ENCODE data around the gene ST3GAL5. TPM values are rescaled to one million over a fixed set of nuclear protein-coding genes. Genes with fewer than 3 reads are reported as not detected.

ST3GAL5 gene
- total and polyA plus RNA-seq, 2 of the 8 experiments (the other 6 are each of a cell fraction or from before 2014, with no cell fraction given) = 1.9 to 4.5 TPM

DNA sequence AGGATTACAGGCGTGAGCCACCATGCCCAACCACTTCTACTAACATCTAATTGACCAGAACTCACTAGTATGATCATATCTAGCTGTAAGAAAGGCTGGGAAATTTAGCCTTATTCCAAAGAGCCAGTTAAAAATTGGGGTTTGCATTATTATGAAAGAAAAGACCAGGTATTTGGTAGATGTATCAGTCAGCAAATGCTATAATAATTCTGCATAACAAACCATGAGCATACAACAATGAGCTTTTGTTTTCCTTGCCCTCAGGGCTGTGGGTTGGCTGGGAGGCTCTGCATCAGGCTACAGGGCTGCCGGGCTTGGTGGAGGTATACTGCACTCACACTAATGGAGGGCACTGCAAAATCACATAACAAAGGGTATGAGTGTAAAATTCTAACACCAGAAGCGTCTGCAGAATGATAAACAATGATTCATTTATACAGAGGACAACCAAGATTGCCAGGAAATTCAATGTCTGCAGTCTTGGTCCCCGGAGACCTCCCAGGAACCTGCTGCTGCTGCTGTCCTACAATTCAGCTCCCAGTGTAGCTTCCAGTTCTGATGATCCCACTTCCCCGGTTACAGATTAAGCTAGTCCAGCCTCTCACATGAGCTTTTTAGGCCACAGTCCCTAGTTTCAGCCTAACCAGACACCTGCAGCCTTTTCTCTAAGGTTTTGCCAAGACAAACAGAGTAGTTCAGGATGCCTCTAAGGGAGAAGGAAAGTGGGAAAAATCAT lies 32.2 kb upstream of the ST3GAL5 start (continued):
- TF ChIP-seq KDM1A (IDR thresholded peaks at IDR 0.05; ENCODE audit: borderline replicate concordance, low read length) (no peak), ASH2L (IDR thresholded peaks at IDR 0.05; ENCODE audit: low read length) (no peak), JUND (IDR thresholded peaks at IDR 0.05; ENCODE audit: low read length) (no peak), TAF1 (IDR thresholded peaks at IDR 0.05; ENCODE audit: low read depth, low read length) (no peak)
- TF ChIP-seq, protein P1, sequence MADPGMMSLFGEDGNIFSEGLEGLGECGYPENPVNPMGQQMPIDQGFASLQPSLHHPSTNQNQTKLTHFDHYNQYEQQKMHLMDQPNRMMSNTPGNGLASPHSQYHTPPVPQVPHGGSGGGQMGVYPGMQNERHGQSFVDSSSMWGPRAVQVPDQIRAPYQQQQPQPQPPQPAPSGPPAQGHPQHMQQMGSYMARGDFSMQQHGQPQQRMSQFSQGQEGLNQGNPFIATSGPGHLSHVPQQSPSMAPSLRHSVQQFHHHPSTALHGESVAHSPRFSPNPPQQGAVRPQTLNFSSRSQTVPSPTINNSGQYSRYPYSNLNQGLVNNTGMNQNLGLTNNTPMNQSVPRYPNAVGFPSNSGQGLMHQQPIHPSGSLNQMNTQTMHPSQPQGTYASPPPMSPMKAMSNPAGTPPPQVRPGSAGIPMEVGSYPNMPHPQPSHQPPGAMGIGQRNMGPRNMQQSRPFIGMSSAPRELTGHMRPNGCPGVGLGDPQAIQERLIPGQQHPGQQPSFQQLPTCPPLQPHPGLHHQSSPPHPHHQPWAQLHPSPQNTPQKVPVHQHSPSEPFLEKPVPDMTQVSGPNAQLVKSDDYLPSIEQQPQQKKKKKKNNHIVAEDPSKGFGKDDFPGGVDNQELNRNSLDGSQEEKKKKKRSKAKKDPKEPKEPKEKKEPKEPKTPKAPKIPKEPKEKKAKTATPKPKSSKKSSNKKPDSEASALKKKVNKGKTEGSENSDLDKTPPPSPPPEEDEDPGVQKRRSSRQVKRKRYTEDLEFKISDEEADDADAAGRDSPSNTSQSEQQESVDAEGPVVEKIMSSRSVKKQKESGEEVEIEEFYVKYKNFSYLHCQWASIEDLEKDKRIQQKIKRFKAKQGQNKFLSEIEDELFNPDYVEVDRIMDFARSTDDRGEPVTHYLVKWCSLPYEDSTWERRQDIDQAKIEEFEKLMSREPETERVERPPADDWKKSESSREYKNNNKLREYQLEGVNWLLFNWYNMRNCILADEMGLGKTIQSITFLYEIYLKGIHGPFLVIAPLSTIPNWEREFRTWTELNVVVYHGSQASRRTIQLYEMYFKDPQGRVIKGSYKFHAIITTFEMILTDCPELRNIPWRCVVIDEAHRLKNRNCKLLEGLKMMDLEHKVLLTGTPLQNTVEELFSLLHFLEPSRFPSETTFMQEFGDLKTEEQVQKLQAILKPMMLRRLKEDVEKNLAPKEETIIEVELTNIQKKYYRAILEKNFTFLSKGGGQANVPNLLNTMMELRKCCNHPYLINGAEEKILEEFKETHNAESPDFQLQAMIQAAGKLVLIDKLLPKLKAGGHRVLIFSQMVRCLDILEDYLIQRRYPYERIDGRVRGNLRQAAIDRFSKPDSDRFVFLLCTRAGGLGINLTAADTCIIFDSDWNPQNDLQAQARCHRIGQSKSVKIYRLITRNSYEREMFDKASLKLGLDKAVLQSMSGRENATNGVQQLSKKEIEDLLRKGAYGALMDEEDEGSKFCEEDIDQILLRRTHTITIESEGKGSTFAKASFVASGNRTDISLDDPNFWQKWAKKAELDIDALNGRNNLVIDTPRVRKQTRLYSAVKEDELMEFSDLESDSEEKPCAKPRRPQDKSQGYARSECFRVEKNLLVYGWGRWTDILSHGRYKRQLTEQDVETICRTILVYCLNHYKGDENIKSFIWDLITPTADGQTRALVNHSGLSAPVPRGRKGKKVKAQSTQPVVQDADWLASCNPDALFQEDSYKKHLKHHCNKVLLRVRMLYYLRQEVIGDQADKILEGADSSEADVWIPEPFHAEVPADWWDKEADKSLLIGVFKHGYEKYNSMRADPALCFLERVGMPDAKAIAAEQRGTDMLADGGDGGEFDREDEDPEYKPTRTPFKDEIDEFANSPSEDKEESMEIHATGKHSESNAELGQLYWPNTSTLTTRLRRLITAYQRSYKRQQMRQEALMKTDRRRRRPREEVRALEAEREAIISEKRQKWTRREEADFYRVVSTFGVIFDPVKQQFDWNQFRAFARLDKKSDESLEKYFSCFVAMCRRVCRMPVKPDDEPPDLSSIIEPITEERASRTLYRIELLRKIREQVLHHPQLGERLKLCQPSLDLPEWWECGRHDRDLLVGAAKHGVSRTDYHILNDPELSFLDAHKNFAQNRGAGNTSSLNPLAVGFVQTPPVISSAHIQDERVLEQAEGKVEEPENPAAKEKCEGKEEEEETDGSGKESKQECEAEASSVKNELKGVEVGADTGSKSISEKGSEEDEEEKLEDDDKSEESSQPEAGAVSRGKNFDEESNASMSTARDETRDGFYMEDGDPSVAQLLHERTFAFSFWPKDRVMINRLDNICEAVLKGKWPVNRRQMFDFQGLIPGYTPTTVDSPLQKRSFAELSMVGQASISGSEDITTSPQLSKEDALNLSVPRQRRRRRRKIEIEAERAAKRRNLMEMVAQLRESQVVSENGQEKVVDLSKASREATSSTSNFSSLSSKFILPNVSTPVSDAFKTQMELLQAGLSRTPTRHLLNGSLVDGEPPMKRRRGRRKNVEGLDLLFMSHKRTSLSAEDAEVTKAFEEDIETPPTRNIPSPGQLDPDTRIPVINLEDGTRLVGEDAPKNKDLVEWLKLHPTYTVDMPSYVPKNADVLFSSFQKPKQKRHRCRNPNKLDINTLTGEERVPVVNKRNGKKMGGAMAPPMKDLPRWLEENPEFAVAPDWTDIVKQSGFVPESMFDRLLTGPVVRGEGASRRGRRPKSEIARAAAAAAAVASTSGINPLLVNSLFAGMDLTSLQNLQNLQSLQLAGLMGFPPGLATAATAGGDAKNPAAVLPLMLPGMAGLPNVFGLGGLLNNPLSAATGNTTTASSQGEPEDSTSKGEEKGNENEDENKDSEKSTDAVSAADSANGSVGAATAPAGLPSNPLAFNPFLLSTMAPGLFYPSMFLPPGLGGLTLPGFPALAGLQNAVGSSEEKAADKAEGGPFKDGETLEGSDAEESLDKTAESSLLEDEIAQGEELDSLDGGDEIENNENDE (IDR thresholded peaks at IDR 0.05; ENCODE audit: insufficient replicate concordance, low read length) = no peak
- TF ChIP-seq, protein P2, sequence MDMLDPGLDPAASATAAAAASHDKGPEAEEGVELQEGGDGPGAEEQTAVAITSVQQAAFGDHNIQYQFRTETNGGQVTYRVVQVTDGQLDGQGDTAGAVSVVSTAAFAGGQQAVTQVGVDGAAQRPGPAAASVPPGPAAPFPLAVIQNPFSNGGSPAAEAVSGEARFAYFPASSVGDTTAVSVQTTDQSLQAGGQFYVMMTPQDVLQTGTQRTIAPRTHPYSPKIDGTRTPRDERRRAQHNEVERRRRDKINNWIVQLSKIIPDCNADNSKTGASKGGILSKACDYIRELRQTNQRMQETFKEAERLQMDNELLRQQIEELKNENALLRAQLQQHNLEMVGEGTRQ (IDR thresholded peaks at IDR 0.05; ENCODE audit: low read length) = no peak

Data from H1 (cell line).